Fibroblast of villous mesenchyme (primary cell): Measurements from ENCODE around the gene MOGAT2. TPM values are rescaled to one million over a fixed set of nuclear protein-coding genes. Genes with fewer than 3 reads are reported as not detected.
A peak's percentile ranks its signal among the peaks of the same experiment; 100 is the strongest.

Experiments
- DNase-seq: peaks from one replicate; pipeline ENCODE4 v3.0.0-alpha.2; 2010; ENCODE audit warnings: low read depth
- H3K4me3 ChIP-seq: 2 replicates; pipeline ENCODE4 v1.5.1; 2011; ENCODE audit warnings: low read depth, mild to moderate bottlenecking, low read length
- CTCF ChIP-seq: IDR thresholded peaks from 2 replicates; pipeline ENCODE4 v1.5.1; 2012; ENCODE audit warnings: low read depth, mild to moderate bottlenecking, low read length; ENCODE audit not compliant: insufficient read depth
- total RNA-seq: library from RNA; depleted of rRNA; stranded (reverse); fragments of >200 nt; gene quantifications from 2 replicates; pipeline ENCODE4 v1.2.3, GENCODE V29; 2012

The MOGAT2 gene
- total RNA-seq, 1 donor: not detected

GRCh38 chr11:75760243-75760642 lies 42.6 kb downstream of the MOGAT2 start:
- no peak for TF ChIP-seq CTCF
- DNase-seq: no peak
- H3K4me3 ChIP-seq: no peak overlapping the region

GRCh38 chr11:75760710-75761493 lies 43.3 kb downstream of the MOGAT2 start:
- TF ChIP-seq CTCF: no peak
- DNase-seq: no peak
- H3K4me3 ChIP-seq: no peak overlapping the region

DNA sequence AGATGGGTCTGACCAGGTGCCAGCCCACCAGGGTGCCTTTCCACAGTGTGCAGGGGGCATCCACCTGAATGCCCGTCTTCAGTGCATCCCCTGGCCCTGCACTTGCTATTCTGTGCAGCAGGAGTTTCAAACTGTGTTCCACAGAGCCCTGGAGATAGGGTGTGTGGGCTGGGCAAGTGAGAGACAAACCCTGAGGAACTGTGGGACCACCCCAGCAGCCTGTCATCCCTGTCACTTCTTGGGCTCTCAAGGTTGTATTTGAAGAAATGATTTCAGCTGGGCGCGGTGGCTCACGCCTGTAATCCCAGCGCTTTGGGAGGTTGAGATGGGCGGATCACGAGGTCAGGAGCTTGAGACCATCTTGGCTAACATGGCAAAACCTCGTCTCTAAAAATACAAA lies 44.5 kb downstream of the MOGAT2 start:
- no peak for DNase-seq
- TF ChIP-seq CTCF: no peak
- no peak overlapping the region for H3K4me3 ChIP-seq

GRCh38 chr11:75762885-75763284 lies 45.2 kb downstream of the MOGAT2 start:
- H3K4me3 ChIP-seq: no peak overlapping the region
- peak; percentile 71 for DNase-seq
- no peak for TF ChIP-seq CTCF

DNA sequence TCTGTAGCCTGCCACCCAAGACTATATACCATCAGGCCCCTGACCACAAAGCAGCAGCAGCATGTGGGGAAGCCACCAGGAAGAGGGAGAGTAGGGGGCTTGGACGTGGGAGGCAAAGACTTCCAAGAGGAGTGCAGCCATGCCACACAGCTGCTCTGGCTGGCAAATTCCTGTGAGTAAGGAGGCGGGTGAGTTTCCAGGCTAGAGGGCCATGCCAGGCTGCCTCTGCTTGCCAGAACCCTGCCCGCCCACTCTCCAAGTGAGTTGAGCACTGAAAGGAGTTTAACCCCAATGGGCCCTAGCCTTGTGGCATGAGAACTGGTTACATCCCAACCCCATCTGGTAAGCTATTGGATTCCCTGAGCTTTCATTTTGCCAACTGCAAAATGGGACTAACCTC lies 46.2 kb downstream of the MOGAT2 start:
- no peak overlapping the region for H3K4me3 ChIP-seq
- TF ChIP-seq CTCF: no peak
- DNase-seq: no peak

DNA sequence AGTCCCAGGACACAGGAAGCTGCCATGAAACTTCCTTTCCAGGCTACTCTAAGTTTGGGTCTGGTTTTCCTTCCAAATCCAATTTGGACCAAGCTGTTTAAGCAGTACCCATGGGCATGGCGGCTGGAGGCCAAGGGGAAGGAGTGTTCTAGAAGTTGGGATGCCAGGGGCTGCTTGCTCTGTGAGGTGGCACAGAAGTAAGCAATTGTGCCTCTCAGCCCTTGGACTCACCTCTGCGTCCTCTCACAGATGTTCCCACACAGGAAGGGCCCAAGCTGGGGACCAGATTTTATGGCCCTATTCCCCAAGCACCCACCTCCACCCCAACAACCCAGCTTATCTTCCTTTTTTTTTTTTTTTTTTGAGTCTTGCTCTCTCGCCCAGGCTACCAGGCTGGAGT lies 47.5 kb downstream of the MOGAT2 start:
- no peak overlapping the region for H3K4me3 ChIP-seq
- no peak for TF ChIP-seq CTCF
- DNase-seq: no peak
